ENCODE measurements around the gene MORN4. TPM values are rescaled to one million over a fixed set of nuclear protein-coding genes. Genes with fewer than 3 reads are reported as not detected.
A peak's percentile ranks its signal among the peaks of the same experiment; 100 is the strongest.

MORN4 gene
- total RNA-seq, 1 experiment from 2014 or later: 11.9 TPM

DNA sequence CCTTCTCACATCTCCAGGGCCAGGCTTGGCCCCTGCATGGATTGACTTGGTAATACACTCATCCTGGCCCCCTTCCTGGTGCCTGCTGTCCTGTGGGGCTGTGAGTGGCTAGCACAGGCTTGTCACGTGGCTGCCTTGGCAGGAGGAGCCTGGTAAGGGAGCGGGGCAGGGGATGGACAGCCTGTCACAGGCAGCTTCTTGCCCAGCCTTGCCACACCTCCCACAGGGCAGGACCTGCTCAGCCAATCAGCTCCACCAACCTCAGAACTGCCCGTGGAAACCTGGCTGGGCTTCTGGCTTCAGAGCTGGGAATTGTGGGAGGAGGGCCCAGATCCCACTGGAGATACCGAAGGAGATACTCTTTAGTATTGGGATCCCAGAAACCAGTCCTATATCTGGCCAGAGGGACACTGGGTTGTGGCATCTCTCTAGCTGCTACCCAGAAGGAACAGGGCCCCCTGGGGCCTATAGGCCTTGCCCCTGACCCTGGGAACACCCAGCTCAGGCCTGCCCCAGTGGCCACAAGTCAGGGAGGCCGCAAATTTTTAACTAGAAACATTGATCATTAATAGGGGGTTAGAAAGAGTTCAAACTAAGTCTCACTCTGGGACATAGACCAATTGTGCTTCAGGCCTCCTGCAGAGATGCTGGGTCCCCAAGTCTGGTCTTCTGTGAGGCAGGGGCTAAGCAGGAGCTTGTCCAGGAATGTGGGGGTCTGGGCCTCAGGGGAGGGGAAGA, 49.1 kb downstream of the MORN4 start, which contains the start of gene HOGA1:
HOGA1 (plus strand) TSS at position 330 of the 738 bp plus-strand sequence; CDS start at position 645, 315 bp downstream.
- Histone ChIP-seq H2BK15ac (ENCODE audit: low read depth, low read length) (no peak within 1 kb of the TSS), H2BK12ac (ENCODE audit: insufficient read length, low read depth, low read length) (no peak within 1 kb of the TSS), H3T11ph (ENCODE audit: low read length) (no peak within 1 kb of the TSS), H2AFZ (ENCODE audit: low read length) (no peak within 1 kb of the TSS), H3K18ac (ENCODE audit: insufficient read length, low read depth, low read length) (no peak within 1 kb of the TSS), H4K20me1 (ENCODE audit: control insufficient read depth, insufficient read depth, insufficient read length) (no peaks in the 10 kb centered on the region), H3K56ac (ENCODE audit: insufficient read length, low read depth, low read length) (no peak within 1 kb of the TSS), H3K79me1 (ENCODE audit: insufficient read depth, low read depth, low read length, poor library complexity, severe bottlenecking) (no peaks in the 10 kb centered on the region), H3K9me3 (ENCODE audit: control insufficient read depth, low read depth, low read length) (no peaks in the 10 kb centered on the region), H3K23me2 (ENCODE audit: insufficient read length, low read depth, low read length, poor library complexity, severe bottlenecking) (no peaks in the 10 kb centered on the region), H3K14ac (ENCODE audit: insufficient read depth, low read length) (no peak within 1 kb of the TSS; the same call in 1 of the 2 replicates), H2BK20ac (ENCODE audit: low read depth, low read length, poor library complexity, severe bottlenecking) (no peak within 1 kb of the TSS), H3K4me2 (ENCODE audit: insufficient read depth, insufficient read length, low read length) (no peak within 1 kb of the TSS), H2AK5ac (ENCODE audit: insufficient read length, low read length) (no peak within 1 kb of the TSS), H3K27ac (ENCODE audit: insufficient read length, low read depth, low read length) (no peak within 1 kb of the TSS), H2BK120ac (ENCODE audit: low read depth, low read length, poor library complexity, severe bottlenecking) (no peak within 1 kb of the TSS), H3K9ac (ENCODE audit: extremely low read depth, insufficient read length, low read length) (no peak within 1 kb of the TSS), H3K23ac (ENCODE audit: insufficient read length, low read depth, low read length) (no peak within 1 kb of the TSS), H4K5ac (ENCODE audit: insufficient read length, low read depth, low read length) (no peak within 1 kb of the TSS), H4K91ac (ENCODE audit: insufficient read length, low read depth, low read length) (no peak within 1 kb of the TSS), H2BK5ac (ENCODE audit: insufficient read length, low read length) (no peak within 1 kb of the TSS), H3K27me3 (ENCODE audit: insufficient read depth, low read length) (no peaks in the 10 kb centered on the region), H3K79me2 (ENCODE audit: insufficient read depth, low read length) (no peaks in the 10 kb centered on the region), H4K8ac (replicated peaks; ENCODE audit: insufficient read length, low read depth, low read length) (no peak within 1 kb of the TSS), H3K4ac (ENCODE audit: low read depth, low read length) (no peak within 1 kb of the TSS), H3K4me1 (ENCODE audit: insufficient read depth, low read length) (no peaks in the 10 kb centered on the region)
- peak; percentile 89 for DNase-seq
- WGBS (ENCODE audit: extremely low coverage, insufficient read length, low lambda C conversion rate): no CpG with 5 or more reads among the region's 5 CpGs
- no peaks in the 10 kb centered on the region for H3K9me3 Mint-ChIP-seq
- no peak for TF ChIP-seq CTCF (conservative IDR thresholded peaks at IDR 0.05)
- no peak within 1 kb of the TSS; a peak in 1 of 7 replicates for H3K27ac Mint-ChIP-seq
- no peaks in the 10 kb centered on the region for H3K36me3 Mint-ChIP-seq (ENCODE audit: insufficient read depth in 1 of 3, low read depth in 3 of 3)
- H3K27me3 Mint-ChIP-seq (ENCODE audit: low read depth): peaks cover 2% of the 10 kb centered on the region; the same call in 1 of the 2 replicates
- peaks cover 3 to 13% of the 10 kb centered on the region in 2 experiments; a peak in 3 of 4 replicates for H3K4me1 Mint-ChIP-seq
- H3K4me3 Mint-ChIP-seq: no peak within 1 kb of the TSS

Data from H9 (cell line).